ENCODE results near the gene STRC.
"Not testable (repeated sequence)": the region's sequence is repeated elsewhere in the genome, so short reads cannot be mapped to it uniquely, and the experiment has no call there.

DNA sequence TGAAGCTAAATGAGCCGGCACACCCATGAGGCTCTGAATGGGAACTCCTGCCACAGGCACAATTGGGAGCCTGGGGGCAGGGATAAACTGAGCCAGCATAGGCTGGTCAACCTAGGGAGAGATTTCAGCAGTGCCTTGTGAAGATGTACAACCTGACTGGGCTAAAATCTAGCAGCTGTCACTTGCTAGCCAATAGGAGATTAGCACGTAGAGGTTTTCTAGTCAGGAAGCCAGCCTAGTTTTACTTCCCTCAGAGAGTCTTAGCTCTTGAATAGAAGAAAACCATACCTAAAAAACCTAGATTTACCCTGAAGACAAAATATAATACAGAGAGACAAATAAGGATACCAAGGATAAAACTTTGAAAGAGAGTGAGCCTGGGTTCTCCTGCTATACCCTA, 43.7 kb upstream of the STRC start:
- TF ChIP-seq, protein P1, sequence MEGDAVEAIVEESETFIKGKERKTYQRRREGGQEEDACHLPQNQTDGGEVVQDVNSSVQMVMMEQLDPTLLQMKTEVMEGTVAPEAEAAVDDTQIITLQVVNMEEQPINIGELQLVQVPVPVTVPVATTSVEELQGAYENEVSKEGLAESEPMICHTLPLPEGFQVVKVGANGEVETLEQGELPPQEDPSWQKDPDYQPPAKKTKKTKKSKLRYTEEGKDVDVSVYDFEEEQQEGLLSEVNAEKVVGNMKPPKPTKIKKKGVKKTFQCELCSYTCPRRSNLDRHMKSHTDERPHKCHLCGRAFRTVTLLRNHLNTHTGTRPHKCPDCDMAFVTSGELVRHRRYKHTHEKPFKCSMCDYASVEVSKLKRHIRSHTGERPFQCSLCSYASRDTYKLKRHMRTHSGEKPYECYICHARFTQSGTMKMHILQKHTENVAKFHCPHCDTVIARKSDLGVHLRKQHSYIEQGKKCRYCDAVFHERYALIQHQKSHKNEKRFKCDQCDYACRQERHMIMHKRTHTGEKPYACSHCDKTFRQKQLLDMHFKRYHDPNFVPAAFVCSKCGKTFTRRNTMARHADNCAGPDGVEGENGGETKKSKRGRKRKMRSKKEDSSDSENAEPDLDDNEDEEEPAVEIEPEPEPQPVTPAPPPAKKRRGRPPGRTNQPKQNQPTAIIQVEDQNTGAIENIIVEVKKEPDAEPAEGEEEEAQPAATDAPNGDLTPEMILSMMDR (IDR thresholded peaks at IDR 0.05) = not testable (repeated sequence)
- TF ChIP-seq POLR2AphosphoS5, POLR2A, EP300 (IDR thresholded peaks at IDR 0.05): not testable (repeated sequence)

All from sigmoid colon (tissue), 4 donors.